B cell (primary cell): Measurements from ENCODE around the gene S100A9. TPM values are rescaled to one million over a fixed set of nuclear protein-coding genes. Genes with fewer than 3 reads are reported as not detected.

ENCODE experiments used
- ATAC-seq: fragments of 200-7000 bp; cut with Tn5 transposase; one replicate; pipeline ENCODE4 v1.10.0; 2021; ENCODE audit warnings: low read depth, mild to moderate bottlenecking, moderate number of reproducible peaks, moderate library complexity
- CTCF ChIA-PET: fragments of 350-600 bp; sonication (Branson Sonifier 250); formaldehyde crosslinking; loops from one replicate; lab custom pipeline; 2021; ENCODE audit warnings: antibody characterized with exemption, inconsistent platforms; lab: Charles Lee
- POLR2A ChIA-PET: fragments of 350-600 bp; sonication (Branson Sonifier 250); formaldehyde crosslinking; loops from one replicate; lab custom pipeline; 2021; ENCODE audit warnings: antibody characterized with exemption; lab: Charles Lee
- DNase-seq: peaks from one replicate; pipeline ENCODE4 v3.0.0; 2013
- H2AFZ ChIP-seq: 2 replicates; pipeline ENCODE4 v1.6.1; 2012; ENCODE audit warnings: mild to moderate bottlenecking, low read depth, low read length; ENCODE audit not compliant: insufficient read depth, poor library complexity, severe bottlenecking
- H3K27ac ChIP-seq, 2 donors: 1 replicate in 1 of 2; 2 replicates in 1 of 2; pipeline ENCODE4 v1.5.1; 2012 to 2013; ENCODE audit warnings: low read length in 2 of 2, mild to moderate bottlenecking in 2 of 2, moderate library complexity in 1 of 2
- H3K27me3 ChIP-seq, 4 experiments: fragments of 200-600 bp in 1 of 4; sonication (generic) in 1 of 4; replicated peaks in 1 of 4; 1 replicate in 2 of 4; 2 replicates in 2 of 4; pipeline versions ENCODE4 v1.6.1 to v1.7.0; 2013 to 2016; ENCODE audit warnings: low read length in 3 of 4, mild to moderate bottlenecking in 2 of 4, mixed read lengths in 1 of 4, moderate library complexity in 1 of 4; ENCODE audit not compliant: insufficient read depth in 4 of 4, control insufficient read depth in 3 of 4; ENCODE audit errors: control extremely low read depth in 1 of 4
- H3K36me3 ChIP-seq, 2 experiments: replicated peaks in 1 of 2; 1 replicate in 1 of 2; 2 replicates in 1 of 2; pipeline versions ENCODE4 v1.6.1 to v1.7.1; 2013; ENCODE audit warnings: low read length in 1 of 2; ENCODE audit not compliant: insufficient read depth in 2 of 2, control insufficient read depth in 1 of 2; ENCODE audit errors: control extremely low read depth in 1 of 2, extremely low read depth in 1 of 2
- H3K4me1 ChIP-seq, 2 donors: fragments of 200-600 bp in 1 of 2; sonication (generic) in 1 of 2; 1 replicate in 1 of 2; 2 replicates in 1 of 2; pipeline versions ENCODE4 v1.5.1 to v1.6.1; 2013 to 2017; ENCODE audit warnings: low read length in 2 of 2; ENCODE audit not compliant: control insufficient read depth in 2 of 2, insufficient read depth in 2 of 2
- H3K4me2 ChIP-seq: replicated peaks from 2 replicates; pipeline ENCODE3; 2012; ENCODE audit warnings: mild to moderate bottlenecking, low read depth, low read length; ENCODE audit not compliant: poor library complexity, severe bottlenecking
- H3K4me3 ChIP-seq, 5 experiments: fragments of 200-600 bp in 1 of 5; sonication (generic) in 1 of 5; 1 replicate in 3 of 5; 2 replicates in 2 of 5; pipeline versions ENCODE4 v1.5.1 to v1.7.0; 2011 to 2016; ENCODE audit warnings: low read length in 4 of 5, mild to moderate bottlenecking in 4 of 5, low read depth in 2 of 5, control low read depth in 1 of 5, moderate library complexity in 1 of 5; ENCODE audit not compliant: insufficient read depth in 1 of 5; ENCODE audit errors: control extremely low read depth in 1 of 5, extremely low read depth in 1 of 5
- H3K79me2 ChIP-seq: fragments of 200-600 bp; sonication (generic); one replicate; pipeline ENCODE4 v1.6.0; 2016; ENCODE audit warnings: low read length; ENCODE audit not compliant: control insufficient read depth, insufficient read depth
- H3K9ac ChIP-seq: fragments of 200-600 bp; sonication (generic); 2 replicates; pipeline ENCODE4 v1.6.1; 2017; ENCODE audit warnings: mild to moderate bottlenecking, low read length, moderate library complexity
- H3K9me3 ChIP-seq, 3 donors: one replicate each; pipeline versions ENCODE4 v1.6.1 to v1.7.1; 2013; ENCODE audit warnings: low read length in 2 of 3; ENCODE audit not compliant: control insufficient read depth in 2 of 3, insufficient read depth in 1 of 3; ENCODE audit errors: control extremely low read depth in 1 of 3
- H4K20me1 ChIP-seq: 2 replicates; pipeline ENCODE4 v1.6.0; 2012; ENCODE audit warnings: mild to moderate bottlenecking, low read length; ENCODE audit not compliant: insufficient read depth, control insufficient read depth, poor library complexity, severe bottlenecking
- H3K27ac Mint-ChIP-seq: one replicate; pipeline ENCODE4 v1.8.0; 2021; ENCODE audit warnings: mixed read lengths
- H3K27me3 Mint-ChIP-seq: one replicate; pipeline ENCODE4 v1.8.0; 2021; ENCODE audit warnings: mixed read lengths
- H3K4me1 Mint-ChIP-seq: one replicate; pipeline ENCODE4 v1.8.0; 2021; ENCODE audit warnings: mixed read lengths
- H3K4me3 Mint-ChIP-seq: one replicate; pipeline ENCODE4 v1.8.0; 2021; ENCODE audit warnings: mixed read lengths
- H3K9me3 Mint-ChIP-seq: one replicate; pipeline ENCODE4 v1.8.0; 2022; ENCODE audit warnings: mixed read lengths; ENCODE audit not compliant: insufficient read depth
- CTCF ChIP-seq: fragments of 200-600 bp; IDR thresholded peaks from one replicate; pipeline ENCODE4 v1.8.0; 2022; ENCODE audit warnings: antibody characterized with exemption, mild to moderate bottlenecking
- EZH2 ChIP-seq: IDR thresholded peaks from 2 replicates; pipeline ENCODE4 v1.6.1; 2012; ENCODE audit warnings: borderline replicate concordance, low read depth, mild to moderate bottlenecking, moderate library complexity, low read length; ENCODE audit not compliant: insufficient read depth, poor library complexity, severe bottlenecking
- WGBS: methylation state at CpG from one replicate; pipeline ENCODE4 v1.1.5; 2013; ENCODE audit warnings: missing lambda C conversion rate; ENCODE audit not compliant: insufficient coverage; 5-methylcytosine and 5-hydroxymethylcytosine counted together
- intact Hi-C: fragments of 100-400 bp; cut with micrococcal nuclease; formaldehyde crosslinking; loops from one replicate; pipeline ENCODE4 v1.10.0; 2022
- polyA plus RNA-seq: library from polyadenylated mRNA; depleted of rRNA; stranded (reverse); fragments of >200 nt; gene quantifications from 2 replicates; pipeline ENCODE4 v1.2.3, GENCODE V29; 2012
- total RNA-seq, 2 donors: library from RNA; stranded (reverse); fragments of 120-200 nt in 1 of 2; gene quantifications; 1 replicate in 1 of 2; 2 replicates in 1 of 2; pipeline versions ENCODE4 v1.2.3 to v1.2.4, GENCODE V29; 2013 to 2022

The S100A9 gene
- total and polyA plus RNA-seq, 2 donors (not counting 1 experiment from before 2014, with no cell fraction given): 4.2 to 66.6 TPM

GRCh38 chr1:153353226-153353947 is 4.3 kb upstream of the S100A9 start:
- Histone ChIP-seq H3K4me3 (no peak overlapping the region), H3K9ac (no peak overlapping the region), H2AFZ (no peak overlapping the region), H3K4me2 (no peak overlapping the region), H3K4me1 (peaks cover 10 to 12% of the 10 kb centered on the region in 2 donors), H3K27ac (no peak overlapping the region), H4K20me1 (no peaks in the 10 kb centered on the region), H3K9me3 (no peaks in the 10 kb centered on the region), H3K27me3 (peaks cover 0 to 19% (median 10%) of the 10 kb centered on the region in 4 experiments), H3K79me2 (no peaks in the 10 kb centered on the region), H3K36me3 (no peaks in the 10 kb centered on the region)
- intact Hi-C loops: no loop called here
- H3K9me3 Mint-ChIP-seq: no peaks in the 10 kb centered on the region
- H3K27ac Mint-ChIP-seq: no peak overlapping the region
- no peak overlapping the region for H3K4me3 Mint-ChIP-seq
- CTCF ChIA-PET: interaction anchor here (0.9 to 3.7 kb wide), 12 partner anchors 8 to 983 kb away, joined by 3 to 59 read pairs (median 4); no protein-coding TSS in a partner anchor
- DNase-seq (no peak), ATAC-seq (no peak)
- POLR2A ChIA-PET: no interaction called here
- no peak for TF ChIP-seq CTCF
- no peak for TF ChIP-seq EZH2
- H3K4me1 Mint-ChIP-seq: peaks cover 20% of the 10 kb centered on the region
- 85% methylated on average over 7 of the region's 7 CpGs for WGBS
- peaks cover 54% of the 10 kb centered on the region for H3K27me3 Mint-ChIP-seq

- intact Hi-C loops: no loop called here
- Histone ChIP-seq H3K4me1 (peaks cover 10 to 12% of the 10 kb centered on the region in 2 donors), H3K9ac (no peak overlapping the region), H2AFZ (no peak overlapping the region), H3K4me2 (no peak overlapping the region), H4K20me1 (no peaks in the 10 kb centered on the region), H3K4me3 (no peak overlapping the region), H3K9me3 (no peaks in the 10 kb centered on the region), H3K27ac (no peak overlapping the region), H3K79me2 (no peaks in the 10 kb centered on the region), H3K27me3 (peaks cover 0 to 7% (median 3%) of the 10 kb centered on the region in 4 experiments), H3K36me3 (no peaks in the 10 kb centered on the region)
- Mint-ChIP-seq H3K4me1 (peaks cover 20% of the 10 kb centered on the region), H3K27ac (no peak overlapping the region), H3K9me3 (no peaks in the 10 kb centered on the region), H3K27me3 (peaks cover 48% of the 10 kb centered on the region), H3K4me3 (no peak overlapping the region)
- 75% methylated on average over 7 of the region's 8 CpGs for WGBS
- POLR2A ChIA-PET: no interaction called here
- CTCF ChIA-PET: interaction anchor here (4.9 kb wide), 1 partner anchor 140 kb away, joined by 22 read pairs; no protein-coding TSS in a partner anchor
- DNase-seq (no peak), ATAC-seq (no peak)
- TF ChIP-seq CTCF (no peak), EZH2 (no peak)
Observed at GRCh38 chr1:153354515-153355193, 3.0 kb upstream of the S100A9 start.
